ENCODE measurements around the gene CMTM5. TPM values are rescaled to one million over a fixed set of nuclear protein-coding genes. Genes with fewer than 3 reads are reported as not detected.

Gene CMTM5
- total RNA-seq, 4 donors from 2014 or later, result 0.76 TPM; not detected in 3

DNA sequence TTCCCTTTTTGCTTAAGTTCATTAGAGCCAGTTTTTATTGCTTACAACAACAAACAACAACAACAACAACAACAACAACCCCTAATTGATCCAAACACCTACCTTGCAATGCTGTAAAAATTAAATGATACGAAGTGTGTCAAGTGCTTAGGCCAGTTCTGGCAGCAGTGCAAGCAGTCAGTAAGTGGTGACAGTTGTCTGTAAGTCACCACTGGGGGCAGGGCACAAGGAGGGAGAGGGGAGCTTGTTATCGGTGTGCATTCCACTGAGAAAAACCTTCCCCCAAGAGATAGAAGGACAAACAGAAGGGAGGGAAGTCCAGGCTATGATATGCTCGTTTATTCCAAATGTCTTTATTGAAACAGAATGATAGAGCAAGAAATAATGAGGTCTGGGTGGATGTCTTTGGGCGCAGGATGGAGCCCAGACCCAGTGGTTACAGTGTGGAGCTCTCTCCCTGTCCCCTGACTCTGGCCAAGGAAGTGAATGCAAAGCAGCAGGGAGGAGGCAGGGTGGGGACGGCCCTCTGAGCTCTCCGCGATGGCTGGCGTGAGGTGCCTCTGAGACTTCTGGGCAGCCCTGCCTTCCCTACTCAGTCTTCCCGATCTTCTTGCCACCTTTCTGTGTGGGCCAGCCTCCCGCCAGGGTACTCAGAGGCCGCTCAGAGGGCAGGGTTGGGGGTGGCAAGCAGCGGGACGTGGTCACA lies 30.7 kb upstream of the CMTM5 start:
- Histone ChIP-seq H3K36me3 (no peaks in the 10 kb centered on the region), H3K9me3 (no peaks in the 10 kb centered on the region), H3K27me3 (no peaks in the 10 kb centered on the region), H3K4me1 (no peaks in the 10 kb centered on the region), H3K4me3 (no peak overlapping the region), H3K27ac (no peak overlapping the region)
- TF ChIP-seq, protein P1, sequence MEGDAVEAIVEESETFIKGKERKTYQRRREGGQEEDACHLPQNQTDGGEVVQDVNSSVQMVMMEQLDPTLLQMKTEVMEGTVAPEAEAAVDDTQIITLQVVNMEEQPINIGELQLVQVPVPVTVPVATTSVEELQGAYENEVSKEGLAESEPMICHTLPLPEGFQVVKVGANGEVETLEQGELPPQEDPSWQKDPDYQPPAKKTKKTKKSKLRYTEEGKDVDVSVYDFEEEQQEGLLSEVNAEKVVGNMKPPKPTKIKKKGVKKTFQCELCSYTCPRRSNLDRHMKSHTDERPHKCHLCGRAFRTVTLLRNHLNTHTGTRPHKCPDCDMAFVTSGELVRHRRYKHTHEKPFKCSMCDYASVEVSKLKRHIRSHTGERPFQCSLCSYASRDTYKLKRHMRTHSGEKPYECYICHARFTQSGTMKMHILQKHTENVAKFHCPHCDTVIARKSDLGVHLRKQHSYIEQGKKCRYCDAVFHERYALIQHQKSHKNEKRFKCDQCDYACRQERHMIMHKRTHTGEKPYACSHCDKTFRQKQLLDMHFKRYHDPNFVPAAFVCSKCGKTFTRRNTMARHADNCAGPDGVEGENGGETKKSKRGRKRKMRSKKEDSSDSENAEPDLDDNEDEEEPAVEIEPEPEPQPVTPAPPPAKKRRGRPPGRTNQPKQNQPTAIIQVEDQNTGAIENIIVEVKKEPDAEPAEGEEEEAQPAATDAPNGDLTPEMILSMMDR (IDR thresholded peaks at IDR 0.05), result no peak
- TF ChIP-seq POLR2AphosphoS5 (IDR thresholded peaks at IDR 0.05) (no peak), EP300 (IDR thresholded peaks at IDR 0.05) (no peak)
- WGBS, result 83% methylated on average over 13 of the region's 13 CpGs
- no peak for DNase-seq (ENCODE audit: low spot score in 2 of 2)

GRCh38 chr14:23346693-23347405 lies 30.0 kb upstream of the CMTM5 start:
- 82% methylated on average over 21 of the region's 27 CpGs for WGBS
- Histone ChIP-seq H3K27me3 (peaks cover 4% of the 10 kb centered on the region), H3K4me3 (no peak overlapping the region), H3K27ac (no peak overlapping the region), H3K36me3 (no peaks in the 10 kb centered on the region), H3K4me1 (peaks cover 3% of the 10 kb centered on the region), H3K9me3 (no peaks in the 10 kb centered on the region)
- no peak for TF ChIP-seq POLR2A (IDR thresholded peaks at IDR 0.05)
- TF ChIP-seq POLR2AphosphoS5 (IDR thresholded peaks at IDR 0.05), result no peak
- no peak for TF ChIP-seq EP300 (IDR thresholded peaks at IDR 0.05)
- TF ChIP-seq, protein P1 (IDR thresholded peaks at IDR 0.05), result no peak
- DNase-seq (ENCODE audit: low spot score in 2 of 2), result no peak

DNA sequence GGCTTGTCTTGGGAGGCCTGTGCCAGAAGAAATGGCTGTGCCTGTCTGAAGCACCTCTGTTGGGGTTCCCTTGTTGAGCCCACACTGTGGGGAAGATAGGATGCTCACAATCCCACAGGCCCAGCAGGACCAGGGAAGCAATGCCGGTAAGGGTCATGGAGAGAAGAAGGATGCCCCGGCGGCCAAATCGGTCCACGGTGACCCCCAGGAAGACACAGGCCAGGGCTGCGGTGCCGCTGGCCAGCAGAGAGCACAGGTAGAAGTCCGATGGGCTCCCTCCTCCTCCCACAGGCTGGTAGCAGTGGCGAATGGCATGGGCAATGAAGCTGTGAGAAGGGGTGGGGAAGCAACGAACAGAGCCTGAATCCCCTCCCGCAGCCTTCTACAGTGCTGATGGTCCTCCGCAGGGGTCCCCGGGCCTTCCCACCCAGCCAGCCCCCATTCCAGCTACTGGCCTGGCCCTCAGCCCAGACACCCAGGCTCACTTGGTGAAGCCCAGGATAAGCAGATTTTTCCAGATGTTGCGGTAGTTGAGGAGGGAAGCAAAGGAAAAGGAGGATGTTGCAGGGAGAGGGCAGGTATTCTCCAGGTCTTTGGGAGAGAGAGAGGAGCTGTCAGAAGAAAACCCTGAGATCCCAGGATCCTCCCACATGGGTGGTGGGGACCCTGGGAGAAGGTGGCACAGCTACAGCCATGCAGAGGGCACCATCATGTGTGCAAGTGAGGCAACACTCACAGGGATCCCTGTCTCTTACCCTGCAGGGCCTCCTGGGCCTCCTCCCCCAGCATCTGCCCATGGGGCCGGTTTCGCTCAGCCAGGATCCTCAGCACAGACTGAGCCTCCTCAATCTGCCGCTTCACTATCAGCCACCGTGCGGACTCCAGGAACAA lies 29.2 kb upstream of the CMTM5 start:
- no peak for DNase-seq (ENCODE audit: low spot score in 2 of 2)
- H3K27ac ChIP-seq, result no peak overlapping the region
- no peak overlapping the region for H3K4me3 ChIP-seq
- TF ChIP-seq, protein P1 (IDR thresholded peaks at IDR 0.05), result no peak
- TF ChIP-seq POLR2AphosphoS5 (IDR thresholded peaks at IDR 0.05) (no peak), EP300 (IDR thresholded peaks at IDR 0.05) (no peak), POLR2A (IDR thresholded peaks at IDR 0.05) (no peak)
- H3K36me3 ChIP-seq, result no peaks in the 10 kb centered on the region
- 93% methylated on average over 16 of the region's 19 CpGs for WGBS
- H3K27me3 ChIP-seq, result peaks cover 7% of the 10 kb centered on the region
- H3K9me3 ChIP-seq, result no peaks in the 10 kb centered on the region
- peaks cover 11% of the 10 kb centered on the region for H3K4me1 ChIP-seq

DNA sequence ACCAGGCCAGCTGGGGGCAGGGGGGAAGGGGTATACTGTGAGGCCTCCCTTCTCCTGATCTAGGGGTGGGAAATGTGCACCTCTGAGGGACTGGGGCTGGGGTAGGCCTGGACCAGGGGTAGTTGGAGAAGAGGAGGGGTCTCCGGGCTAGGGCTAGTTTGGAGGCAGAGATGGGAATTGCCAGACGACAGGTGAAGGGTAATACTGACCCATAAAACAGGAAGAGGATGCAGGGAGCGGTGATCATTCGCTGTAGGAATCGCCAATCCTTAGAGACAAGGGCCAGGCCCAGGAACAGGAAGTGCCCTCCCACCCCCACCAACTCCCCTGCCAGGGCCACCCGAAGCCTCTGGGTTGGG lies 28.6 kb upstream of the CMTM5 start:
- no peaks in the 10 kb centered on the region for H3K36me3 ChIP-seq
- TF ChIP-seq POLR2A (IDR thresholded peaks at IDR 0.05) (no peak), POLR2AphosphoS5 (IDR thresholded peaks at IDR 0.05) (no peak), EP300 (IDR thresholded peaks at IDR 0.05) (no peak)
- TF ChIP-seq, protein P1 (IDR thresholded peaks at IDR 0.05), result no peak
- H3K4me1 ChIP-seq, result peaks cover 17% of the 10 kb centered on the region
- WGBS, result 86% methylated on average over 6 of the region's 6 CpGs
- H3K27ac ChIP-seq, result no peak overlapping the region
- no peaks in the 10 kb centered on the region for H3K9me3 ChIP-seq
- DNase-seq (ENCODE audit: low spot score in 2 of 2), result no peak
- H3K27me3 ChIP-seq, result peaks cover 7% of the 10 kb centered on the region
- no peak overlapping the region for H3K4me3 ChIP-seq
